Peyer's patch (tissue), 4 donors: ENCODE results near the gene DCAF8L2.
"Not testable (repeated sequence)": the region's sequence is repeated elsewhere in the genome, so short reads cannot be mapped to it uniquely, and the experiment has no call there.

Experiments
- CTCF ChIP-seq, 6 experiments: fragments of 450-650 bp in 4 of 6; fragments of 200-600 bp in 2 of 6; sonication (generic) in 1 of 6; IDR thresholded peaks; one replicate each; pipeline ENCODE4 v1.5.1; 2017 to 2019; ENCODE audit warnings: antibody characterized with exemption in 6 of 6, mild to moderate bottlenecking in 3 of 6, moderate library complexity in 1 of 6
- POLR2A ChIP-seq, 2 donors: fragments of 450-650 bp; IDR thresholded peaks; one replicate each; pipeline ENCODE4 v1.5.1; 2017; ENCODE audit warnings: antibody characterized with exemption in 2 of 2, mild to moderate bottlenecking in 2 of 2, moderate library complexity in 2 of 2

- TF ChIP-seq CTCF, POLR2A (IDR thresholded peaks at IDR 0.05): not testable (repeated sequence)
Observed at GRCh38 chrX:27743521-27743920, 153.4 kb downstream of the DCAF8L2 start.
